ENCODE measurements around the gene SLC22A14.

DNA sequence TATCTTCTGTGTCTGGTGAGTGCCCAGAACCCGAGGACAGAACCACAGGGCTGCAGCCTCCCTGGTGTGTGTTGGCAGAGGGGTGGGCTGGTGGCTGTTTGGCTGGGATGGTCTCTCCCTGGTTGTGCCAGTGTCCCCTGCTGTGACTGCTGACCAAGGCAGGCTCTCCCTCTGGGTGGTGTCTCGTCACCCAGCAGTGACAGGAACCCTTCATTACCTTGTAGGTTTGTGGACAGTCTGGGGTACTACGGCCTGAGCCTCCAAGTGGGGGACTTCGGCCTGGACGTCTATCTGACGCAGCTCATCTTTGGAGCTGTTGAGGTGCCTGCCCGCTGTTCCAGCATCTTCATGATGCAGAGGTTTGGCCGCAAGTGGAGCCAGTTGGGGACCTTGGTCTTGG, 6.4 kb upstream of the SLC22A14 start:
- TF ChIP-seq CTCF (IDR thresholded peaks at IDR 0.05 in 8 of 11, conservative IDR thresholded peaks at IDR 0.05 in 3 of 11) = no peak
- no peak for TF ChIP-seq POLR2A (IDR thresholded peaks at IDR 0.05)
- TF ChIP-seq POLR2AphosphoS5 (IDR thresholded peaks at IDR 0.05) = no peak

Measured in spleen (tissue), 7 donors.